Muscle of leg (tissue), 11 donors: ENCODE data around the gene CHCHD3. TPM values are rescaled to one million over a fixed set of nuclear protein-coding genes. Genes with fewer than 3 reads are reported as not detected.

Experiments
- DNase-seq: peaks from one replicate; pipeline ENCODE4 v3.0.0; 2013
- H3K27ac ChIP-seq: one replicate; pipeline ENCODE4 v1.5.1; 2013; ENCODE audit warnings: mild to moderate bottlenecking, low read length, control low read depth
- H3K27me3 ChIP-seq: one replicate; pipeline ENCODE4 v1.6.1; 2013; ENCODE audit warnings: low read length; ENCODE audit not compliant: control insufficient read depth, insufficient read depth
- H3K36me3 ChIP-seq: one replicate; pipeline ENCODE4 v1.6.1; 2013; ENCODE audit warnings: low read length; ENCODE audit not compliant: control insufficient read depth, insufficient read depth
- H3K4me1 ChIP-seq: one replicate; pipeline ENCODE4 v1.6.1; 2013; ENCODE audit warnings: low read length; ENCODE audit not compliant: control insufficient read depth, insufficient read depth
- H3K4me3 ChIP-seq: one replicate; pipeline ENCODE4 v1.5.1; 2013; ENCODE audit warnings: low read length, control low read depth
- H3K9me3 ChIP-seq: replicated peaks from 2 replicates; pipeline ENCODE4 v1.6.1; 2013; ENCODE audit warnings: low read depth, low read length; ENCODE audit not compliant: control insufficient read depth
- whole genome bisulfite sequencing: methylation state at CpG from one replicate; pipeline ENCODE4 v1.1.5; 2013; ENCODE audit warnings: missing lambda C conversion rate; ENCODE audit not compliant: insufficient coverage; 5-methylcytosine and 5-hydroxymethylcytosine counted together
- polyA plus RNA-seq, 8 donors: library from polyadenylated mRNA; unstranded; fragments of 120-200 nt; gene quantifications; one replicate each; pipeline versions ENCODE4 v1.2.1 to v1.2.3, GENCODE V29; 2013; ENCODE audit warnings: inconsistent platforms in 1 of 8, low replicate concordance in 1 of 8; ENCODE audit not compliant: insufficient read length in 8 of 8, insufficient read depth in 1 of 8
- total RNA-seq: library from RNA; stranded (reverse); fragments of 120-200 nt; gene quantifications from one replicate; pipeline ENCODE4 v1.2.4, GENCODE V29; 2013

The CHCHD3 gene
- total and polyA plus RNA-seq, 9 donors, result 57.4 to 75.0 (median 66.6) TPM

GRCh38 chr7:132777414-132777813, 304.5 kb downstream of the CHCHD3 start:
- H3K4me3 ChIP-seq, result no peak overlapping the region
- H3K4me1 ChIP-seq, result no peaks in the 10 kb centered on the region

GRCh38 chr7:132776048-132776620, 305.8 kb downstream of the CHCHD3 start:
- no peak overlapping the region for H3K4me3 ChIP-seq
- no peaks in the 10 kb centered on the region for H3K36me3 ChIP-seq
- H3K27me3 ChIP-seq, result no peaks in the 10 kb centered on the region
- H3K4me1 ChIP-seq, result no peaks in the 10 kb centered on the region
- 93% methylated on average over 2 of the region's 5 CpGs for whole genome bisulfite sequencing
- no peaks in the 10 kb centered on the region for H3K9me3 ChIP-seq
- DNase-seq, result no peak
- no peak overlapping the region for H3K27ac ChIP-seq

More at GRCh38 chr7:132777414-132777813, 304.5 kb downstream of the CHCHD3 start:
- WGBS, result 88% methylated on average over 5 of the region's 7 CpGs
- no peak for DNase-seq
- H3K27ac ChIP-seq, result no peak overlapping the region
- no peaks in the 10 kb centered on the region for H3K27me3 ChIP-seq
- H3K36me3 ChIP-seq, result peaks cover 3% of the 10 kb centered on the region
- H3K9me3 ChIP-seq, result no peaks in the 10 kb centered on the region

- H3K36me3 ChIP-seq, result no peaks in the 10 kb centered on the region
- H3K4me3 ChIP-seq, result no peak overlapping the region
- peak; percentile 53 for DNase-seq
- H3K4me1 ChIP-seq, result no peaks in the 10 kb centered on the region
- no peaks in the 10 kb centered on the region for H3K27me3 ChIP-seq
- no peak overlapping the region for H3K27ac ChIP-seq
- WGBS, result 100% methylated on average over 2 of the region's 5 CpGs
- peaks cover 8% of the 10 kb centered on the region for H3K9me3 ChIP-seq
Observed at GRCh38 chr7:132773527-132773956, 308.3 kb downstream of the CHCHD3 start.

GRCh38 chr7:132771301-132771730, 310.6 kb downstream of the CHCHD3 start:
- H3K27ac ChIP-seq, result no peak overlapping the region
- H3K4me1 ChIP-seq, result no peaks in the 10 kb centered on the region
- no peak for DNase-seq
- H3K36me3 ChIP-seq, result no peaks in the 10 kb centered on the region
- H3K4me3 ChIP-seq, result no peak overlapping the region
- peaks cover 8% of the 10 kb centered on the region for H3K9me3 ChIP-seq
- WGBS, result 42% methylated on average over 3 of the region's 6 CpGs
- no peaks in the 10 kb centered on the region for H3K27me3 ChIP-seq

GRCh38 chr7:132770055-132770454, 311.8 kb downstream of the CHCHD3 start:
- Histone ChIP-seq H3K4me3 (no peak overlapping the region), H3K9me3 (peaks cover 8% of the 10 kb centered on the region), H3K4me1 (no peaks in the 10 kb centered on the region), H3K27me3 (no peaks in the 10 kb centered on the region), H3K36me3 (no peaks in the 10 kb centered on the region), H3K27ac (no peak overlapping the region)
- no peak for DNase-seq
- WGBS, result no CpG with 5 or more reads among the region's 2 CpGs

GRCh38 chr7:132769280-132769679, 312.6 kb downstream of the CHCHD3 start:
- Histone ChIP-seq H3K9me3 (peaks cover 8% of the 10 kb centered on the region), H3K4me1 (no peaks in the 10 kb centered on the region), H3K36me3 (no peaks in the 10 kb centered on the region), H3K4me3 (no peak overlapping the region), H3K27ac (no peak overlapping the region), H3K27me3 (no peaks in the 10 kb centered on the region)
- DNase-seq, result no peak
- no CpG with 5 or more reads among the region's 2 CpGs for WGBS

- no peak overlapping the region for H3K4me3 ChIP-seq
- WGBS, result no CpG with 5 or more reads among the region's 3 CpGs
- no peak overlapping the region for H3K27ac ChIP-seq
- H3K36me3 ChIP-seq, result no peaks in the 10 kb centered on the region
- no peaks in the 10 kb centered on the region for H3K27me3 ChIP-seq
- DNase-seq, result no peak
- peaks cover 8% of the 10 kb centered on the region for H3K9me3 ChIP-seq
- H3K4me1 ChIP-seq, result no peaks in the 10 kb centered on the region
Observed at GRCh38 chr7:132768099-132768498, 313.8 kb downstream of the CHCHD3 start.

GRCh38 chr7:132767378-132767777, 314.5 kb downstream of the CHCHD3 start:
- no peak overlapping the region for H3K27ac ChIP-seq
- no peaks in the 10 kb centered on the region for H3K36me3 ChIP-seq
- DNase-seq, result no peak
- no peak overlapping the region for H3K4me3 ChIP-seq
- no peaks in the 10 kb centered on the region for H3K4me1 ChIP-seq
- 84% methylated on average over 4 of the region's 5 CpGs for whole genome bisulfite sequencing
- peaks cover 8% of the 10 kb centered on the region for H3K9me3 ChIP-seq
- no peaks in the 10 kb centered on the region for H3K27me3 ChIP-seq

- Histone ChIP-seq H3K9me3 (peaks cover 8% of the 10 kb centered on the region), H3K36me3 (no peaks in the 10 kb centered on the region), H3K27ac (no peak overlapping the region), H3K4me3 (no peak overlapping the region), H3K27me3 (no peaks in the 10 kb centered on the region), H3K4me1 (peaks cover 2% of the 10 kb centered on the region)
- WGBS, result 14% methylated on average over 1 of the region's 1 CpG
- DNase-seq, result no peak
Observed at GRCh38 chr7:132766660-132767059, 315.2 kb downstream of the CHCHD3 start.

GRCh38 chr7:132765861-132766260, 316.0 kb downstream of the CHCHD3 start:
- Histone ChIP-seq H3K4me3 (no peak overlapping the region), H3K4me1 (peaks cover 2% of the 10 kb centered on the region), H3K9me3 (peaks cover 8% of the 10 kb centered on the region), H3K27me3 (no peaks in the 10 kb centered on the region), H3K27ac (no peak overlapping the region), H3K36me3 (no peaks in the 10 kb centered on the region)
- WGBS, result 68% methylated on average over 10 of the region's 11 CpGs
- no peak for DNase-seq

GRCh38 chr7:132764762-132765161, 317.1 kb downstream of the CHCHD3 start:
- H3K4me3 ChIP-seq, result no peak overlapping the region
- WGBS, result no CpG with 5 or more reads among the region's 5 CpGs
- H3K9me3 ChIP-seq, result peaks cover 8% of the 10 kb centered on the region
- no peaks in the 10 kb centered on the region for H3K36me3 ChIP-seq
- no peak overlapping the region for H3K27ac ChIP-seq
- no peak for DNase-seq
- peaks cover 2% of the 10 kb centered on the region for H3K4me1 ChIP-seq
- H3K27me3 ChIP-seq, result no peaks in the 10 kb centered on the region
